HepG2 (cell line): Measurements from ENCODE around the gene VMO1. TPM values are rescaled to one million over a fixed set of nuclear protein-coding genes. Genes with fewer than 3 reads are reported as not detected.
A peak's percentile ranks its signal among the peaks of the same experiment; 100 is the strongest.

Source experiments
- ATM ChIP-seq: fragments of 450-650 bp; IDR thresholded peaks from 2 replicates; pipeline ENCODE4 v1.7.1; 2017; ENCODE audit warnings: mild to moderate bottlenecking, borderline replicate concordance
- CREB1 ChIP-seq, 2 experiments: fragments of 450-650 bp in 1 of 2; IDR thresholded peaks; 2 replicates each; pipeline ENCODE4 v1.6.1; 2016 to 2017; ENCODE audit warnings: control low read depth in 1 of 2, mild to moderate bottlenecking in 1 of 2, missing compliant biosample characterization in 1 of 2, missing genetic modification characterization in 1 of 2
- DRAP1 ChIP-seq: IDR thresholded peaks from 2 replicates; pipeline ENCODE4 v1.6.1; 2016; ENCODE audit warnings: missing genetic modification reagents, missing compliant biosample characterization
- FIP1L1 ChIP-seq: fragments of 200-400 bp; formaldehyde crosslinking; IDR thresholded peaks from 2 replicates; pipeline ENCODE4 v1.6.1; 2018; ENCODE audit warnings: low read depth, mild to moderate bottlenecking, low read length, moderate library complexity, borderline replicate concordance; ENCODE audit not compliant: insufficient read depth
- GTF3A ChIP-seq: sonication (generic); formaldehyde crosslinking; conservative IDR thresholded peaks from 2 replicates; pipeline ENCODE4 v1.4.0; 2020; ENCODE audit warnings: mild to moderate bottlenecking, missing genetic modification reagents
- HCFC1 ChIP-seq: fragments of 150-350 bp; IDR thresholded peaks from 2 replicates; pipeline ENCODE4 v1.6.1; 2014; ENCODE audit warnings: low read depth, low read length
- HNRNPUL1 ChIP-seq: fragments of 200-400 bp; formaldehyde crosslinking; IDR thresholded peaks from 2 replicates; pipeline ENCODE4 v1.6.1; 2017; ENCODE audit warnings: low read depth, mild to moderate bottlenecking, low read length, moderate library complexity
- HOMEZ ChIP-seq: IDR thresholded peaks from 2 replicates; pipeline ENCODE4 v1.6.1; 2016; ENCODE audit warnings: low read depth
- KAT7 ChIP-seq: IDR thresholded peaks from 2 replicates; pipeline ENCODE4 v1.6.1; 2018; ENCODE audit warnings: borderline replicate concordance, missing compliant biosample characterization
- MED1 ChIP-seq: sonication (generic); formaldehyde crosslinking; IDR thresholded peaks from 2 replicates; pipeline ENCODE4 v1.4.0; 2020; ENCODE audit warnings: missing genetic modification reagents
- RXRB ChIP-seq: IDR thresholded peaks from 2 replicates; pipeline ENCODE4 v1.6.1; 2016; ENCODE audit warnings: borderline replicate concordance, missing genetic modification reagents, missing compliant biosample characterization
- SNAPC2 ChIP-seq: sonication (generic); formaldehyde crosslinking; IDR thresholded peaks from 2 replicates; pipeline ENCODE4 v1.8.1; 2022; ENCODE audit warnings: mild to moderate bottlenecking, missing genetic modification reagents
- ZBTB7A ChIP-seq: sonication (generic); formaldehyde crosslinking; IDR thresholded peaks from 2 replicates; pipeline ENCODE4 v1.8.0; 2022; ENCODE audit warnings: mild to moderate bottlenecking, missing genetic modification reagents
- ZNF276 ChIP-seq: sonication (generic); formaldehyde crosslinking; IDR thresholded peaks from 2 replicates; pipeline ENCODE4 v1.4.0; 2020; ENCODE audit warnings: mild to moderate bottlenecking, low read depth, missing genetic modification reagents
- ZNF503 ChIP-seq: sonication (generic); formaldehyde crosslinking; IDR thresholded peaks from 2 replicates; pipeline ENCODE4 v1.4.0; 2020; ENCODE audit warnings: missing genetic modification reagents
- ZNF687 ChIP-seq: sonication (generic); formaldehyde crosslinking; IDR thresholded peaks from 2 replicates; pipeline ENCODE4 v1.5.1; 2020; ENCODE audit warnings: mild to moderate bottlenecking, missing genetic modification reagents, moderate library complexity
- ZNF761 ChIP-seq: sonication (generic); formaldehyde crosslinking; conservative IDR thresholded peaks from 2 replicates; pipeline ENCODE4 v1.4.0; 2020; ENCODE audit warnings: mild to moderate bottlenecking, missing genetic modification reagents
- polyA plus RNA-seq, 8 experiments: library from polyadenylated mRNA; depleted of rRNA in 3 of 8; stranded (reverse) in 7 of 8; unstranded in 1 of 8; fragments of >200 nt; fragmentation: Illumina TruSeq in 4 of 8; extraction: Trizol in 4 of 8; gene quantifications; 2 replicates each; pipeline versions ENCODE4 v1.2.1 to v1.2.3, GENCODE V29; 2011 to 2016; ENCODE audit warnings: low read depth in 4 of 8, missing spikeins in 1 of 8, mixed read lengths in 1 of 8; ENCODE audit not compliant: insufficient read depth in 1 of 8
- total RNA-seq, 5 experiments: library from RNA; depleted of rRNA; stranded (reverse); fragments of >200 nt; fragmentation: Illumina TruSeq; extraction: Trizol; gene quantifications; 2 replicates each; pipeline ENCODE4 v1.2.3, GENCODE V29; 2016; ENCODE audit warnings: low read depth in 1 of 5

The VMO1 gene
- total and polyA plus RNA-seq, 2 of the 13 experiments (the other 11 are each of a cell fraction or from before 2014, with no cell fraction given), result not detected

GRCh38 chr17:4833178-4833940 lies 47.2 kb upstream of the VMO1 start, which contains the start of gene MINK1 (continued):
- peak; percentile 35; the same call in 1 of the 2 replicates for TF ChIP-seq RXRB
- TF ChIP-seq GTF3A (CRISPR knock-in tag), result no peak; the same call in 1 of the 2 replicates
- TF ChIP-seq ZBTB7A (CRISPR knock-in tag), result peak; percentile 42; the same call in 1 of the 2 replicates
- TF ChIP-seq ZNF687 (CRISPR knock-in tag), result peak; percentile 80
- no peak for TF ChIP-seq FIP1L1
- 0 out of 2 replicates have a peak, but pooled peaks have one; percentile 12 for TF ChIP-seq DRAP1 (CRISPR knock-in tag)
- no peak for TF ChIP-seq ZNF276 (CRISPR knock-in tag)
- no peak for TF ChIP-seq HOMEZ (CRISPR knock-in tag)
- TF ChIP-seq ZNF503, result no peak
- peak; percentile 71; the same call in 1 of the 2 replicates for TF ChIP-seq CREB1 (IDR thresholded peaks at IDR 0.05)
- no peak for TF ChIP-seq CREB1 (CRISPR knock-in tag; IDR thresholded peaks at IDR 0.05)
- no peak; the same call in 1 of the 2 replicates for TF ChIP-seq ZNF761 (CRISPR knock-in tag)
- TF ChIP-seq HNRNPUL1, result no peak
- 0 out of 2 replicates have a peak, but pooled peaks have one; percentile 50 for TF ChIP-seq SNAPC2
- TF ChIP-seq ATM, result no peak
- 0 out of 2 replicates have a peak, but pooled peaks have one; percentile 12 for TF ChIP-seq HCFC1
- peak; percentile 36 for TF ChIP-seq MED1
- peak; percentile 94; the same call in 1 of the 2 replicates for TF ChIP-seq KAT7 (CRISPR knock-in tag)
